Neuronal stem cell (in vitro differentiated cells): Measurements from ENCODE around the gene SCGN.

ENCODE experiments used
- DNase-seq: peaks from one replicate; pipeline ENCODE4 v3.0.0-alpha.2; 2013; ENCODE audit warnings: low spot score
- H2AFZ ChIP-seq: one replicate; pipeline ENCODE4 v1.6.1; 2013; ENCODE audit warnings: mild to moderate bottlenecking, low read length, inconsistent platforms
- H2AK5ac ChIP-seq: 2 replicates; pipeline ENCODE4 v1.6.1; 2013; ENCODE audit warnings: low read depth, mild to moderate bottlenecking, inconsistent platforms, low read length, moderate library complexity, mixed read lengths
- H2BK120ac ChIP-seq: 2 replicates; pipeline ENCODE4 v1.6.1; 2013; ENCODE audit warnings: low read depth, mild to moderate bottlenecking, inconsistent platforms, low read length, moderate library complexity, mixed read lengths
- H2BK12ac ChIP-seq: one replicate; pipeline ENCODE4 v1.6.1; 2013; ENCODE audit warnings: low read length, inconsistent platforms
- H2BK15ac ChIP-seq: 2 replicates; pipeline ENCODE4 v1.6.1; 2013; ENCODE audit warnings: mild to moderate bottlenecking, low read length, inconsistent platforms, mixed read lengths
- H2BK5ac ChIP-seq: one replicate; pipeline ENCODE4 v1.6.1; 2013; ENCODE audit warnings: inconsistent platforms, mild to moderate bottlenecking, low read length, moderate library complexity
- H3K14ac ChIP-seq: one replicate; pipeline ENCODE4 v1.6.1; 2013; ENCODE audit warnings: low read length, inconsistent platforms
- H3K18ac ChIP-seq: 2 replicates; pipeline ENCODE4 v1.6.1; 2013; ENCODE audit warnings: low read length, inconsistent platforms
- H3K23ac ChIP-seq: 2 replicates; pipeline ENCODE4 v1.6.1; 2013; ENCODE audit warnings: low read depth, mild to moderate bottlenecking, mixed read lengths, low read length, inconsistent platforms; ENCODE audit not compliant: poor library complexity
- H3K27ac ChIP-seq: replicated peaks from 3 replicates; pipeline ENCODE4 v1.5.1; 2013; ENCODE audit warnings: low read length, inconsistent platforms
- H3K27me3 ChIP-seq, 3 experiments: 2 replicates each; pipeline ENCODE4 v1.6.1; 2013; ENCODE audit warnings: low read length in 3 of 3, mild to moderate bottlenecking in 2 of 3, inconsistent platforms in 1 of 3, low read depth in 1 of 3, mixed read lengths in 1 of 3, moderate library complexity in 1 of 3; ENCODE audit not compliant: control insufficient read depth in 3 of 3, insufficient read depth in 3 of 3
- H3K36me3 ChIP-seq, 2 donors: replicated peaks in 1 of 2; 2 replicates each; pipeline ENCODE4 v1.6.1; 2013; ENCODE audit warnings: low read length in 2 of 2; ENCODE audit not compliant: control insufficient read depth in 2 of 2, insufficient read depth in 2 of 2
- H3K4ac ChIP-seq: 2 replicates; pipeline ENCODE4 v1.6.1; 2013; ENCODE audit warnings: inconsistent platforms, mild to moderate bottlenecking, low read length, moderate library complexity
- H3K4me1 ChIP-seq, 2 donors: 1 replicate in 1 of 2; 2 replicates in 1 of 2; pipeline ENCODE4 v1.6.1; 2013; ENCODE audit warnings: low read length in 2 of 2, low read depth in 1 of 2; ENCODE audit not compliant: control insufficient read depth in 2 of 2, insufficient read depth in 1 of 2
- H3K4me2 ChIP-seq: one replicate; pipeline ENCODE4 v1.6.1; 2013; ENCODE audit warnings: mild to moderate bottlenecking, low read length, inconsistent platforms; ENCODE audit not compliant: insufficient read depth, poor library complexity, severe bottlenecking
- H3K4me3 ChIP-seq, 2 donors: 2 replicates each; pipeline ENCODE4 v1.5.1; 2013; ENCODE audit warnings: low read length in 2 of 2, mild to moderate bottlenecking in 2 of 2, inconsistent platforms in 1 of 2, moderate library complexity in 1 of 2
- H3K79me1 ChIP-seq: one replicate; pipeline ENCODE4 v1.6.1; 2013; ENCODE audit warnings: low read depth, mild to moderate bottlenecking, inconsistent platforms, low read length, moderate library complexity
- H3K9ac ChIP-seq: one replicate; pipeline ENCODE4 v1.6.1; 2013; ENCODE audit warnings: mild to moderate bottlenecking, low read depth, low read length, inconsistent platforms; ENCODE audit not compliant: poor library complexity
- H3K9me3 ChIP-seq, 2 donors: replicated peaks in 1 of 2; 2 replicates each; pipeline versions ENCODE3 to v1.6.1; 2013; ENCODE audit warnings: low read length in 2 of 2, mild to moderate bottlenecking in 2 of 2, inconsistent platforms in 1 of 2, low read depth in 1 of 2, mixed read lengths in 1 of 2, moderate library complexity in 1 of 2; ENCODE audit not compliant: control insufficient read depth in 2 of 2, insufficient read depth in 1 of 2
- H4K8ac ChIP-seq: one replicate; pipeline ENCODE4 v1.6.1; 2013; ENCODE audit warnings: low read depth, mild to moderate bottlenecking, inconsistent platforms, low read length, moderate library complexity
- H4K91ac ChIP-seq: one replicate; pipeline ENCODE4 v1.6.1; 2013; ENCODE audit warnings: low read length, low read depth, mild to moderate bottlenecking, inconsistent platforms; ENCODE audit not compliant: poor library complexity
- WGBS, 2 donors: extraction: QIAGEN DNeasy Blood & Tissue Kit; methylation state at CpG; one replicate each; pipeline ENCODE4 v1.1.7; 2013; ENCODE audit warnings: missing lambda C conversion rate in 2 of 2, mixed read lengths in 1 of 2; ENCODE audit not compliant: insufficient read length in 2 of 2, insufficient replicate concordance in 1 of 2; ENCODE audit errors: extremely low coverage in 2 of 2; 5-methylcytosine and 5-hydroxymethylcytosine counted together

Gene SCGN

GRCh38 chr6:25629198-25629576, 22.8 kb upstream of the SCGN start:
- Histone ChIP-seq H3K23ac (no peak overlapping the region), H2AK5ac (no peak overlapping the region), H4K91ac (no peak overlapping the region), H4K8ac (no peak overlapping the region), H2BK120ac (no peak overlapping the region), H3K4me2 (no peak overlapping the region), H3K27me3 (peaks cover 0 to 11% (median 0%) of the 10 kb centered on the region in 3 experiments), H3K27ac (no peak overlapping the region), H3K14ac (no peak overlapping the region), H3K4me1 (peaks cover 0 to 15% of the 10 kb centered on the region in 2 donors), H3K9me3 (no peaks in the 10 kb centered on the region), H2BK5ac (no peak overlapping the region), H2BK15ac (no peak overlapping the region), H2BK12ac (no peak overlapping the region), H3K79me1 (no peaks in the 10 kb centered on the region), H2AFZ (no peak overlapping the region), H3K4me3 (no peak overlapping the region), H3K18ac (peak overlapping the region; percentile 42), H3K4ac (no peak overlapping the region), H3K9ac (no peak overlapping the region), H3K36me3 (no peaks in the 10 kb centered on the region)
- DNase-seq: no peak
- WGBS, 2 donors: no CpG with 5 or more reads among the region's 4 CpGs

GRCh38 chr6:25630508-25631278, 21.3 kb upstream of the SCGN start:
- no peak overlapping the region for H3K4me3 ChIP-seq
- no peak overlapping the region for H2AFZ ChIP-seq
- no peak overlapping the region for H2BK120ac ChIP-seq
- no peaks in the 10 kb centered on the region for H3K79me1 ChIP-seq
- no peaks in the 10 kb centered on the region for H3K9me3 ChIP-seq
- no CpG with 5 or more reads among the region's 4 CpGs for WGBS, 2 donors
- H3K4ac ChIP-seq: no peak overlapping the region
- H3K23ac ChIP-seq: no peak overlapping the region
- H3K4me2 ChIP-seq: no peak overlapping the region
- peaks cover 0 to 19% (median 0%) of the 10 kb centered on the region in 3 experiments for H3K27me3 ChIP-seq
- H2BK12ac ChIP-seq: no peak overlapping the region
- no peak overlapping the region for H2BK15ac ChIP-seq
- H2AK5ac ChIP-seq: no peak overlapping the region
- no peak overlapping the region for H3K27ac ChIP-seq
- no peak overlapping the region for H4K8ac ChIP-seq
- H3K36me3 ChIP-seq: no peaks in the 10 kb centered on the region
- no peak overlapping the region for H3K9ac ChIP-seq
- DNase-seq: no peak
- no peak overlapping the region for H4K91ac ChIP-seq
- H2BK5ac ChIP-seq: no peak overlapping the region
- H3K18ac ChIP-seq: peak overlapping the region; percentile 16
- no peak overlapping the region for H3K14ac ChIP-seq
- peaks cover 0 to 24% of the 10 kb centered on the region in 2 donors for H3K4me1 ChIP-seq

- Histone ChIP-seq H2BK15ac (no peak overlapping the region), H3K14ac (no peak overlapping the region), H2AFZ (no peak overlapping the region), H3K23ac (no peak overlapping the region), H4K8ac (no peak overlapping the region), H3K36me3 (no peaks in the 10 kb centered on the region), H2BK120ac (no peak overlapping the region), H3K27me3 (peaks cover 0 to 34% (median 0%) of the 10 kb centered on the region in 3 experiments), H3K9me3 (no peaks in the 10 kb centered on the region), H3K4me2 (no peak overlapping the region), H2BK5ac (no peak overlapping the region), H3K79me1 (no peaks in the 10 kb centered on the region), H3K4me1 (peaks cover 0 to 20% of the 10 kb centered on the region in 2 donors), H3K27ac (peak overlapping the region; percentile 80), H3K4ac (no peak overlapping the region), H3K9ac (no peak overlapping the region), H3K18ac (no peak overlapping the region), H3K4me3 (no peak overlapping the region), H2BK12ac (no peak overlapping the region), H4K91ac (no peak overlapping the region), H2AK5ac (no peak overlapping the region)
- peak; percentile 76 for DNase-seq
- WGBS, 2 donors: no CpG with 5 or more reads among the region's 2 CpGs
Observed at GRCh38 chr6:25635886-25636317, 16.1 kb upstream of the SCGN start.

GRCh38 chr6:25637211-25637610, 14.8 kb upstream of the SCGN start:
- H3K23ac ChIP-seq: no peak overlapping the region
- no peak overlapping the region for H4K91ac ChIP-seq
- peaks cover 0 to 13% of the 10 kb centered on the region in 2 donors for H3K4me1 ChIP-seq
- H2AFZ ChIP-seq: no peak overlapping the region
- H2BK15ac ChIP-seq: no peak overlapping the region
- no peak overlapping the region for H3K14ac ChIP-seq
- H3K79me1 ChIP-seq: no peaks in the 10 kb centered on the region
- H3K4me2 ChIP-seq: no peak overlapping the region
- no CpG with 5 or more reads among the region's 1 CpG for WGBS, 2 donors
- H3K27ac ChIP-seq: no peak overlapping the region
- no peaks in the 10 kb centered on the region for H3K36me3 ChIP-seq
- H3K27me3 ChIP-seq: peaks cover 0 to 34% (median 0%) of the 10 kb centered on the region in 3 experiments
- H2AK5ac ChIP-seq: no peak overlapping the region
- no peak overlapping the region for H4K8ac ChIP-seq
- H3K4me3 ChIP-seq: no peak overlapping the region
- no peak for DNase-seq
- H2BK12ac ChIP-seq: no peak overlapping the region
- no peak overlapping the region for H3K4ac ChIP-seq
- H3K9me3 ChIP-seq: no peaks in the 10 kb centered on the region
- no peak overlapping the region for H3K9ac ChIP-seq
- H3K18ac ChIP-seq: no peak overlapping the region
- no peak overlapping the region for H2BK5ac ChIP-seq
- no peak overlapping the region for H2BK120ac ChIP-seq
